C4-2B (cell line): Measurements from ENCODE around the gene MAST1.

Experiments
- CTCF ChIP-seq: fragments of 450-650 bp; conservative IDR thresholded peaks from 2 replicates; pipeline ENCODE4 v1.5.1; 2017; ENCODE audit warnings: mild to moderate bottlenecking
- ZFX ChIP-seq: fragments of 450-650 bp; IDR thresholded peaks from 2 replicates; pipeline ENCODE4 v1.6.1; 2017

GRCh38 chr19:12799742-12800465, 38.4 kb upstream of the MAST1 start:
- TF ChIP-seq CTCF (no peak), ZFX (no peak)
